SK-N-SH (cell line): ENCODE measurements around the gene EEF1AKMT4. TPM values are rescaled to one million over a fixed set of nuclear protein-coding genes. Genes with fewer than 3 reads are reported as not detected.

Experiments used
- CTCF ChIA-PET: fragments of 300-600, 350-600 bp; formaldehyde crosslinking; extraction: SDS; loops from one replicate; lab custom pipeline; 2021; lab: Yijun Ruan, JAX
- POLR2A ChIA-PET: fragments of 350-600 bp; sonication (Branson Sonifier 250); formaldehyde crosslinking; extraction: SDS; loops from one replicate; lab custom pipeline; 2020; ENCODE audit warnings: antibody characterized with exemption, inconsistent platforms; lab: Yijun Ruan, JAX
- DNase-seq: peaks from one replicate; pipeline ENCODE4 v3.0.0; 2012
- H2AFZ ChIP-seq: fragments of 200-600 bp; sonication (generic); 2 replicates; pipeline ENCODE4 v1.8.1; 2016; ENCODE audit warnings: antibody characterized with exemption, mild to moderate bottlenecking, low read depth
- H3F3A ChIP-seq: fragments of 200-600 bp; sonication (generic); replicated peaks from 2 replicates; pipeline ENCODE3; 2016; ENCODE audit warnings: antibody characterized with exemption, mild to moderate bottlenecking; ENCODE audit not compliant: insufficient read depth
- H3K27ac ChIP-seq, 2 experiments: fragments of 200-500 bp in 1 of 2; fragments of 200-600 bp in 1 of 2; sonication (Bioruptor generic) in 1 of 2; sonication (generic), shearing (Covaris generic) in 1 of 2; 2 replicates each; pipeline versions ENCODE4 v1.5.1 to v1.6.1; 2014 to 2016; ENCODE audit warnings: low read depth in 2 of 2, inconsistent platforms in 1 of 2, low read length in 1 of 2, mild to moderate bottlenecking in 1 of 2, mixed read lengths in 1 of 2
- H3K27me3 ChIP-seq: fragments of 200-600 bp; sonication (generic), shearing (Covaris generic); 2 replicates; pipeline ENCODE4 v1.6.1; 2016; ENCODE audit warnings: mixed run types; ENCODE audit not compliant: insufficient read depth
- H3K36me3 ChIP-seq, 2 experiments: fragments of 200-500 bp in 1 of 2; fragments of 200-600 bp in 1 of 2; sonication (Bioruptor generic) in 1 of 2; sonication (generic) in 1 of 2; replicated peaks in 1 of 2; 2 replicates each; pipeline versions ENCODE3 to v1.5.1; 2014 to 2016; ENCODE audit warnings: low read length in 1 of 2, mild to moderate bottlenecking in 1 of 2; ENCODE audit not compliant: insufficient read depth in 2 of 2, control insufficient read depth in 1 of 2
- H3K4me1 ChIP-seq, 2 experiments: fragments of 200-500 bp in 1 of 2; fragments of 200-600 bp in 1 of 2; sonication (Bioruptor generic) in 1 of 2; sonication (generic), shearing (Covaris generic) in 1 of 2; 2 replicates each; pipeline versions ENCODE4 v1.5.1 to v1.6.1; 2014 to 2016; ENCODE audit warnings: low read depth in 1 of 2, low read length in 1 of 2, mixed run types in 1 of 2; ENCODE audit not compliant: insufficient read depth in 2 of 2, control insufficient read depth in 1 of 2
- H3K4me2 ChIP-seq: fragments of 200-600 bp; sonication (generic), shearing (Covaris generic); 2 replicates; pipeline ENCODE4 v1.6.1; 2017; ENCODE audit warnings: mixed run types
- H3K4me3 ChIP-seq, 2 experiments: fragments of 200-500 bp in 1 of 2; fragments of 200-600 bp in 1 of 2; sonication (Bioruptor generic) in 1 of 2; sonication (generic), shearing (Covaris generic) in 1 of 2; 2 replicates each; pipeline versions ENCODE4 v1.5.1 to v1.8.1; 2014 to 2016; ENCODE audit warnings: low read depth in 2 of 2, inconsistent platforms in 1 of 2, low read length in 1 of 2, mild to moderate bottlenecking in 1 of 2, mixed read lengths in 1 of 2, moderate library complexity in 1 of 2
- H3K79me2 ChIP-seq: fragments of 200-600 bp; sonication (generic); 2 replicates; pipeline ENCODE4 v1.8.1; 2017; ENCODE audit warnings: mild to moderate bottlenecking; ENCODE audit not compliant: insufficient read depth
- H3K9ac ChIP-seq: fragments of 200-600 bp; sonication (generic); 2 replicates; pipeline ENCODE4 v1.6.1; 2017; ENCODE audit warnings: mixed run types
- H3K9me2 ChIP-seq: fragments of 200-600 bp; sonication (generic); 2 replicates; pipeline ENCODE4 v1.6.1; 2017; ENCODE audit warnings: mixed run types
- H3K9me3 ChIP-seq: fragments of 200-600 bp; sonication (generic); 2 replicates; pipeline ENCODE4 v1.6.1; 2017; ENCODE audit warnings: mixed run types, mild to moderate bottlenecking, moderate library complexity
- H4K20me1 ChIP-seq: fragments of 200-600 bp; sonication (generic); 2 replicates; pipeline ENCODE4 v1.6.1; 2017; ENCODE audit warnings: mild to moderate bottlenecking, mixed run types; ENCODE audit not compliant: insufficient read depth
- CTCF ChIP-seq: fragments of 200-600 bp; sonication (generic); IDR thresholded peaks from 2 replicates; pipeline ENCODE4 v1.6.1; 2017; ENCODE audit warnings: antibody characterized with exemption, mild to moderate bottlenecking, moderate library complexity
- ELF1 ChIP-seq: IDR thresholded peaks from 2 replicates; pipeline ENCODE4 v1.4.0; 2012
- EP300 ChIP-seq, 2 experiments: IDR thresholded peaks; 2 replicates each; pipeline versions ENCODE4 v1.4.0 to v1.6.1; 2012; ENCODE audit warnings: borderline replicate concordance in 1 of 2, low read depth in 1 of 2, low read length in 1 of 2
- EZH2phosphoT487 ChIP-seq: fragments of 200-600 bp; sonication (generic); IDR thresholded peaks from 2 replicates; pipeline ENCODE4 v1.6.1; 2017; ENCODE audit warnings: low read depth, mixed run types, mild to moderate bottlenecking, antibody characterized with exemption, moderate library complexity, borderline replicate concordance
- FOSL2 ChIP-seq: IDR thresholded peaks from 2 replicates; pipeline ENCODE4 v1.4.0; 2012; ENCODE audit warnings: low read depth, mild to moderate bottlenecking, moderate library complexity, borderline replicate concordance
- FOXJ3 ChIP-seq: sonication (generic); formaldehyde crosslinking; IDR thresholded peaks from 2 replicates; pipeline ENCODE4 v1.5.1; 2020; ENCODE audit warnings: mild to moderate bottlenecking, missing genetic modification reagents
- FOXM1 ChIP-seq: IDR thresholded peaks from 2 replicates; pipeline ENCODE4 v1.4.0; 2012; ENCODE audit warnings: low read depth, mild to moderate bottlenecking
- GABPA ChIP-seq: IDR thresholded peaks from 2 replicates; pipeline ENCODE4 v1.4.0; 2012; ENCODE audit warnings: low read depth, mild to moderate bottlenecking
- IRF3 ChIP-seq: fragments of 150-350 bp; IDR thresholded peaks from 2 replicates; pipeline ENCODE4 v1.6.1; 2016; ENCODE audit warnings: mild to moderate bottlenecking, low read depth, low read length
- JUND ChIP-seq: IDR thresholded peaks from 2 replicates; pipeline ENCODE4 v1.4.0; 2012
- NFIC ChIP-seq: IDR thresholded peaks from 2 replicates; pipeline ENCODE4 v1.4.0; 2012; ENCODE audit warnings: borderline replicate concordance
- RFX5 ChIP-seq: IDR thresholded peaks from 2 replicates; pipeline ENCODE4 v1.6.1; 2012; ENCODE audit warnings: mild to moderate bottlenecking, improper control_type of control experiment, low read length
- RXRA ChIP-seq: IDR thresholded peaks from 2 replicates; pipeline ENCODE4 v1.4.0; 2012; ENCODE audit warnings: low read depth, mild to moderate bottlenecking, borderline replicate concordance
- SIN3A ChIP-seq: IDR thresholded peaks from 2 replicates; pipeline ENCODE4 v1.6.1; 2012; ENCODE audit warnings: low read depth, mild to moderate bottlenecking, low read length, moderate library complexity, borderline replicate concordance
- SMC3 ChIP-seq: IDR thresholded peaks from 2 replicates; pipeline ENCODE4 v1.6.1; 2012; ENCODE audit warnings: low read depth, low read length, improper control_type of control experiment
- TAF1 ChIP-seq: IDR thresholded peaks from 2 replicates; pipeline ENCODE4 v1.6.1; 2012; ENCODE audit warnings: low read depth, mild to moderate bottlenecking, low read length, moderate library complexity, borderline replicate concordance
- TEAD4 ChIP-seq: IDR thresholded peaks from 2 replicates; pipeline ENCODE4 v1.4.0; 2012; ENCODE audit warnings: mild to moderate bottlenecking, borderline replicate concordance; ENCODE audit not compliant: insufficient read depth
- WGBS: methylation state at CpG from one replicate; pipeline ENCODE4 v1.1.6; 2017; ENCODE audit warnings: low lambda C conversion rate; 5-methylcytosine and 5-hydroxymethylcytosine counted together
- polyA plus RNA-seq, 3 experiments: library from polyadenylated mRNA; depleted of rRNA; stranded (reverse); fragments of >200 nt; gene quantifications; 2 replicates each; pipeline ENCODE4 v1.2.3, GENCODE V29; 2012
- TF ChIP-seq, protein P1 (sequence below): IDR thresholded peaks from 2 replicates; pipeline ENCODE4 v1.4.0; 2012; ENCODE audit warnings: low read depth, borderline replicate concordance

EEF1AKMT4 gene
- polyA plus RNA-seq, 1 of the 3 experiments (the other 2 are of a cell fraction) = 9.3 TPM

- Histone ChIP-seq H4K20me1 (no peaks in the 10 kb centered on the region), H3K4me2 (no peak overlapping the region), H3K9ac (no peak overlapping the region), H3K36me3 (no peaks in the 10 kb centered on the region), H3K4me1 (peaks cover 0 to 4% of the 10 kb centered on the region in 2 experiments; a peak in 1 of 4 replicates), H3K9me3 (no peaks in the 10 kb centered on the region), H3K27me3 (peaks cover 5% of the 10 kb centered on the region; the same call in 1 of the 2 replicates), H3K27ac (no peak overlapping the region), H3K79me2 (no peaks in the 10 kb centered on the region), H3F3A (no peaks in the 10 kb centered on the region), H3K4me3 (no peak overlapping the region), H3K9me2 (no peaks in the 10 kb centered on the region), H2AFZ (no peak overlapping the region)
- ChIA-PET CTCF (interaction anchor here (1.5 kb wide), 1 partner anchor 23 kb away, joined by 5 read pairs; no protein-coding TSS in a partner anchor), POLR2A (no interaction called here)
- no peak for DNase-seq
- TF ChIP-seq EP300 (IDR thresholded peaks at IDR 0.05; ENCODE audit: borderline replicate concordance in 1 of 2, low read depth in 1 of 2, low read length in 1 of 2) = no peak
- no peak for TF ChIP-seq FOSL2
- TF ChIP-seq TEAD4 = no peak
- TF ChIP-seq RFX5 = no peak
- no peak for TF ChIP-seq SMC3
- TF ChIP-seq NFIC = no peak
- TF ChIP-seq CTCF = no peak
- no peak for TF ChIP-seq RXRA
- TF ChIP-seq, protein P1, sequence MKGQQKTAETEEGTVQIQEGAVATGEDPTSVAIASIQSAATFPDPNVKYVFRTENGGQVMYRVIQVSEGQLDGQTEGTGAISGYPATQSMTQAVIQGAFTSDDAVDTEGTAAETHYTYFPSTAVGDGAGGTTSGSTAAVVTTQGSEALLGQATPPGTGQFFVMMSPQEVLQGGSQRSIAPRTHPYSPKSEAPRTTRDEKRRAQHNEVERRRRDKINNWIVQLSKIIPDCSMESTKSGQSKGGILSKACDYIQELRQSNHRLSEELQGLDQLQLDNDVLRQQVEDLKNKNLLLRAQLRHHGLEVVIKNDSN = no peak
- TF ChIP-seq ELF1 = no peak
- no peak for TF ChIP-seq FOXM1
- no peak for TF ChIP-seq SIN3A
- TF ChIP-seq IRF3 = no peak
- no peak for TF ChIP-seq JUND
- WGBS = 59% methylated on average over 4 of the region's 4 CpGs
Measured at GRCh38 chr3:184282941-184283340, 33.5 kb downstream of the EEF1AKMT4 start.

DNA sequence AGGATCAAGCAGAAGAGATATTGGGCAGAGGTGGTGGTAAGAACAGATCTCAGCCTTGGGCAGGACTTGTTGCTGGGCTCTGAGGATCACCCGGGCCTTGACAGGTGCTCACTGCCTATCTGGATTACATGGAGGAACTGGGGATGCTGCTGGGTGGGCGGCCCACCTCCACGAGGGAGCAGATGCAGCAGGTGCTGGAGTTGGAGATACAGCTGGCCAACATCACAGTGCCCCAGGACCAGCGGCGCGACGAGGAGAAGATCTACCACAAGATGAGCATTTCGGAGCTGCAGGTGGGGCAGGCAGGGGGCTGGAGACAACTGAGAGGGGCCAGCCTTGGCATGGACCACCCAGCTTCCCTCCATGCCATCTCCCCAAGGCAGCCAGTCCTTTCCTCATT, 34.2 kb downstream of the EEF1AKMT4 start:
- H3K27ac ChIP-seq = no peak overlapping the region
- no peak overlapping the region for H3K9ac ChIP-seq
- H3K4me1 ChIP-seq = peaks cover 0 to 4% of the 10 kb centered on the region in 2 experiments; a peak in 1 of 4 replicates
- peaks cover 3% of the 10 kb centered on the region; the same call in 1 of the 2 replicates for H3K27me3 ChIP-seq
- no peak for DNase-seq
- ChIA-PET CTCF (interaction anchor here (0.8 to 2.2 kb wide), 11 partner anchors 10 to 391 kb away, joined by 3 to 15 read pairs (median 4); partner anchors contain the start of genes ABCC5 and FAM131A), POLR2A (no interaction called here)
- H3K36me3 ChIP-seq = no peaks in the 10 kb centered on the region
- peaks cover 4% of the 10 kb centered on the region for H3F3A ChIP-seq
- no peaks in the 10 kb centered on the region for H3K9me2 ChIP-seq
- H3K4me2 ChIP-seq = no peak overlapping the region
- no peak overlapping the region for H3K4me3 ChIP-seq
- no peaks in the 10 kb centered on the region for H3K79me2 ChIP-seq
- TF ChIP-seq GABPA = no peak
- TF ChIP-seq FOXJ3 (CRISPR knock-in tag) = no peak
- TF ChIP-seq EZH2phosphoT487 = no peak
- no peak for TF ChIP-seq TAF1
- TF ChIP-seq RXRA = no peak
- WGBS = 69% methylated on average over 3 of the region's 8 CpGs
- H4K20me1 ChIP-seq = no peaks in the 10 kb centered on the region
- H3K9me3 ChIP-seq = no peaks in the 10 kb centered on the region
- no peak overlapping the region for H2AFZ ChIP-seq
